ENCODE measurements around the gene SNAP29. TPM values are rescaled to one million over a fixed set of nuclear protein-coding genes. Genes with fewer than 3 reads are reported as not detected.

Gene SNAP29
- total and polyA plus RNA-seq, 9 of the 15 experiments (the other 6 are each of a cell fraction or from before 2014, with no cell fraction given), result 19.5 to 250 (median 75.9) TPM

DNA sequence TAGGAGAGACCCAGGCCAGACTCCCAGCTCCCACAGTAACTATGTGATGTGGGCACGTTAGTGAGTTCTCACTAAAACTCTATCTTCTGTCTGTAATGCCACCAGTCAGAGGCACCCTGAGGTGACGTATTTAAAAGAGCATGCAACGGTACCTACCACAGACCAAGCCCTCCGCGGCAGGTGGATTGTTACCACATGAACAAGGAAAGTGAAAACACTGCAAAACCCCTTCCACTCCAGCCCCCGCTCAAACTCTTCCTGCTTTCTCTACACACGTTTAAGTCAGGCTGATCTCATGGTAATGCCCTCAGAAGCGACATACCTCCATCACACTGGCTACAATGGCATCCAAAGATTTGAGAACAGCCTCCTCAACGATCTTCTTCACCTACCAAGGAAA, 48.2 kb upstream of the SNAP29 start (continued):
- TF ChIP-seq, protein P1, sequence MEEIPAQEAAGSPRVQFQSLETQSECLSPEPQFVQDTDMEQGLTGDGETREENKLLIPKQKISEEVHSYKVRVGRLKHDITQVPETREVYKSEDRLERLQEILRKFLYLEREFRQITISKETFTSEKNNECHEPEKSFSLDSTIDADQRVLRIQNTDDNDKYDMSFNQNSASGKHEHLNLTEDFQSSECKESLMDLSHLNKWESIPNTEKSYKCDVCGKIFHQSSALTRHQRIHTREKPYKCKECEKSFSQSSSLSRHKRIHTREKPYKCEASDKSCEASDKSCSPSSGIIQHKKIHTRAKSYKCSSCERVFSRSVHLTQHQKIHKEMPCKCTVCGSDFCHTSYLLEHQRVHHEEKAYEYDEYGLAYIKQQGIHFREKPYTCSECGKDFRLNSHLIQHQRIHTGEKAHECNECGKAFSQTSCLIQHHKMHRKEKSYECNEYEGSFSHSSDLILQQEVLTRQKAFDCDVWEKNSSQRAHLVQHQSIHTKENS (CRISPR knock-in tag; IDR thresholded peaks at IDR 0.05), result no peak
- TF ChIP-seq PRMT5 (CRISPR knock-in tag; IDR thresholded peaks at IDR 0.05) (no peak), REST (IDR thresholded peaks at IDR 0.05; ENCODE audit: borderline replicate concordance) (no peak), REST (CRISPR knock-in tag; IDR thresholded peaks at IDR 0.05; ENCODE audit: low read depth) (no peak), CBFB (CRISPR knock-in tag; IDR thresholded peaks at IDR 0.05) (no peak), ZSCAN32 (CRISPR knock-in tag; IDR thresholded peaks at IDR 0.05) (no peak), SIRT6 (IDR thresholded peaks at IDR 0.05; ENCODE audit: low read depth, low read length) (no peak), NR3C1 (CRISPR knock-in tag; IDR thresholded peaks at IDR 0.05) (no peak), NELFE (IDR thresholded peaks at IDR 0.05; ENCODE audit: insufficient read depth, insufficient read length) (no peak), KDM4B (IDR thresholded peaks at IDR 0.05; ENCODE audit: borderline replicate concordance in 2 of 2, low read depth in 1 of 2) (no peak), POLR2B (IDR thresholded peaks at IDR 0.05; ENCODE audit: low read depth, partially characterized antibody) (no peak), HNRNPUL1 (IDR thresholded peaks at IDR 0.05; ENCODE audit: low read length) (no peak), XRCC5 (IDR thresholded peaks at IDR 0.05; ENCODE audit: low read depth, low read length) (no peak)
- TF ChIP-seq, protein P2, sequence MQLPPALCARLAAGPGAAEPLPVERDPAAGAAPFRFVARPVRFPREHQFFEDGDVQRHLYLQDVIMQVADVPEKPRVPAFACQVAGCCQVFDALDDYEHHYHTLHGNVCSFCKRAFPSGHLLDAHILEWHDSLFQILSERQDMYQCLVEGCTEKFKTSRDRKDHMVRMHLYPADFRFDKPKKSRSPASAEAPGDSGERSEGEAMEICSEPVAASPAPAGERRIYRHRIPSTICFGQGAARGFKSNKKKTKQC (CRISPR knock-in tag; IDR thresholded peaks at IDR 0.05), result 0 out of 2 replicates have a peak, but pooled peaks have one; percentile 27
- TF ChIP-seq, protein P3, sequence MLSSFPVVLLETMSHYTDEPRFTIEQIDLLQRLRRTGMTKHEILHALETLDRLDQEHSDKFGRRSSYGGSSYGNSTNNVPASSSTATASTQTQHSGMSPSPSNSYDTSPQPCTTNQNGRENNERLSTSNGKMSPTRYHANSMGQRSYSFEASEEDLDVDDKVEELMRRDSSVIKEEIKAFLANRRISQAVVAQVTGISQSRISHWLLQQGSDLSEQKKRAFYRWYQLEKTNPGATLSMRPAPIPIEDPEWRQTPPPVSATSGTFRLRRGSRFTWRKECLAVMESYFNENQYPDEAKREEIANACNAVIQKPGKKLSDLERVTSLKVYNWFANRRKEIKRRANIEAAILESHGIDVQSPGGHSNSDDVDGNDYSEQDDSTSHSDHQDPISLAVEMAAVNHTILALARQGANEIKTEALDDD (IDR thresholded peaks at IDR 0.05), result no peak
- TF ChIP-seq, protein P4, sequence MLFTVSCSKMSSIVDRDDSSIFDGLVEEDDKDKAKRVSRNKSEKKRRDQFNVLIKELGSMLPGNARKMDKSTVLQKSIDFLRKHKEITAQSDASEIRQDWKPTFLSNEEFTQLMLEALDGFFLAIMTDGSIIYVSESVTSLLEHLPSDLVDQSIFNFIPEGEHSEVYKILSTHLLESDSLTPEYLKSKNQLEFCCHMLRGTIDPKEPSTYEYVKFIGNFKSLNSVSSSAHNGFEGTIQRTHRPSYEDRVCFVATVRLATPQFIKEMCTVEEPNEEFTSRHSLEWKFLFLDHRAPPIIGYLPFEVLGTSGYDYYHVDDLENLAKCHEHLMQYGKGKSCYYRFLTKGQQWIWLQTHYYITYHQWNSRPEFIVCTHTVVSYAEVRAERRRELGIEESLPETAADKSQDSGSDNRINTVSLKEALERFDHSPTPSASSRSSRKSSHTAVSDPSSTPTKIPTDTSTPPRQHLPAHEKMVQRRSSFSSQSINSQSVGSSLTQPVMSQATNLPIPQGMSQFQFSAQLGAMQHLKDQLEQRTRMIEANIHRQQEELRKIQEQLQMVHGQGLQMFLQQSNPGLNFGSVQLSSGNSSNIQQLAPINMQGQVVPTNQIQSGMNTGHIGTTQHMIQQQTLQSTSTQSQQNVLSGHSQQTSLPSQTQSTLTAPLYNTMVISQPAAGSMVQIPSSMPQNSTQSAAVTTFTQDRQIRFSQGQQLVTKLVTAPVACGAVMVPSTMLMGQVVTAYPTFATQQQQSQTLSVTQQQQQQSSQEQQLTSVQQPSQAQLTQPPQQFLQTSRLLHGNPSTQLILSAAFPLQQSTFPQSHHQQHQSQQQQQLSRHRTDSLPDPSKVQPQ (CRISPR knock-in tag; IDR thresholded peaks at IDR 0.05; ENCODE audit: borderline replicate concordance), result no peak
